Iris pigment epithelial cell (primary cell): ENCODE measurements around the gene LY9.

ENCODE experiments used
- DNase-seq: peaks from one replicate; pipeline ENCODE4 v3.0.0-alpha.2; 2011; ENCODE audit warnings: low read depth

LY9 gene

DNA sequence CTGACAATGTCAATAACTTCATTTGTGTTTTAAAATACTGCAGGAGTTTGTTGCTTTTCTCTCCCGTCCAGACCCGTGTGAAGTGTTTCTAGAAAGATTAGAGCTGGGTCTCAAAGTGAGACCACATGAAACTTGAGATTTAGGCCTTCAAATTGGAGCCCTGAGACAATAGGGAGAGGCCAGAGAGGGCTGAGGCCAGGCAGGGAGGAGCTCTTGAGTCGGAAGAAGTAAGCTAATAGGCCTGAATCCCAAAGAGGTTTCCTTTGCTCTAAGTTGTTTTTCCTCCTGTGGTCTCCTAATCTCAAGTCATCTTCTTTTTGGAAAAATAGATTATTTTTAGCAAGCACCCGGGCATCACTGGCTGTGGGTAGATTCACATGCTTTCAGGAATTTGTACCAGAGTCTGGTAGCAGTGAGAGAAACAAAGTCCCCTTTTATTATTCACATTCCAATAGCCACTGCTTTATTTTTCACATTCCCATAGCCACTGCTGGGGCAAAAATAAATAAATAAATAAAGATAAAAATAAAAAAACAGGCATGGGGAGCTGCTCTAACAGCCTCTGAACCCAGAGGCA, 41.1 kb downstream of the LY9 start:
- no peak for DNase-seq

GRCh38 chr1:160837558-160838205, 41.7 kb downstream of the LY9 start:
- DNase-seq, result no peak

GRCh38 chr1:160838888-160839287, 42.9 kb downstream of the LY9 start:
- DNase-seq, result no peak

- DNase-seq, result no peak
Measured at GRCh38 chr1:160839746-160840145, 43.8 kb downstream of the LY9 start.

- no peak for DNase-seq
Measured at GRCh38 chr1:160841079-160841478, 45.1 kb downstream of the LY9 start.

DNA sequence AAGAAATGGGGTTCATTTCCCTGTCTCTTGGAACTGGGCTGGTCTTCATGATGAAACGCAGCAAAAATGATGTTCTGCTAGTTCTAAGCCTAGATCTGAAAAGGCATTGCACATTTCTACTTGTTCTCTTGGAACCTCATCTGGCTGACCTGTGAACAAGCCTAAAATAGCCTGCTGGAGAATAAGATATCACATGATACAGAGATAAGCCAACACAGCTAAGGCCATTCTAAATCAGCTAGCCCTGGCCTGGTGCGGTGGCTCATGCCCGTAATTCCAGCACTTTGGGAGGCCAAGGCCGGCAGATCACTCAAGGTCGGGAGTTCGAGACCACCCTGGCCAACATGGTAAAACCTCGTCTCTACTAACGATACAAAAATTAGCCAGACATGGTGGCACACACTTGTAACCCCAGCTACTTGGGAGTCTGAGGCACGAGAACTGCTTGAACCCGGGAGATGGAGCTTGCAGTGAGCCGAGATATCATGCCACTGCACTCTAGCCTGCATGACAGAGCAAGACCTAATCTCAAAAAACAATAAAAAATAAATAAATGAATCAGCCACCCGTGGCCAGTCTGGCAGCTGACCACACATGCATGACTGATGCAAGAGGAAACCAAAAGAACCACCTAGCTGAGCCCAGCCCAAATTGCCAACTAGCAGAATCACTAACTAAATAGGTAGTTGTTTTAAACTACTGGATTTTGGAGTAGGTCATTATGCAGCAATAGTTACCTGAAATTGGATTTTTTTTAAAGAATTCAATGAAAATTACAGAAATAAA, 48.7 kb downstream of the LY9 start:
- no peak for DNase-seq

- no peak for DNase-seq
Measured at GRCh38 chr1:160846281-160846680, 50.3 kb downstream of the LY9 start.

- DNase-seq, result no peak
Measured at GRCh38 chr1:160850541-160850940, 54.6 kb downstream of the LY9 start.

GRCh38 chr1:160850993-160851392, 55.0 kb downstream of the LY9 start:
- DNase-seq, result no peak

GRCh38 chr1:160853014-160853413, 57.0 kb downstream of the LY9 start:
- no peak for DNase-seq

- DNase-seq, result no peak
Measured at GRCh38 chr1:160853754-160854153, 57.8 kb downstream of the LY9 start.

DNA sequence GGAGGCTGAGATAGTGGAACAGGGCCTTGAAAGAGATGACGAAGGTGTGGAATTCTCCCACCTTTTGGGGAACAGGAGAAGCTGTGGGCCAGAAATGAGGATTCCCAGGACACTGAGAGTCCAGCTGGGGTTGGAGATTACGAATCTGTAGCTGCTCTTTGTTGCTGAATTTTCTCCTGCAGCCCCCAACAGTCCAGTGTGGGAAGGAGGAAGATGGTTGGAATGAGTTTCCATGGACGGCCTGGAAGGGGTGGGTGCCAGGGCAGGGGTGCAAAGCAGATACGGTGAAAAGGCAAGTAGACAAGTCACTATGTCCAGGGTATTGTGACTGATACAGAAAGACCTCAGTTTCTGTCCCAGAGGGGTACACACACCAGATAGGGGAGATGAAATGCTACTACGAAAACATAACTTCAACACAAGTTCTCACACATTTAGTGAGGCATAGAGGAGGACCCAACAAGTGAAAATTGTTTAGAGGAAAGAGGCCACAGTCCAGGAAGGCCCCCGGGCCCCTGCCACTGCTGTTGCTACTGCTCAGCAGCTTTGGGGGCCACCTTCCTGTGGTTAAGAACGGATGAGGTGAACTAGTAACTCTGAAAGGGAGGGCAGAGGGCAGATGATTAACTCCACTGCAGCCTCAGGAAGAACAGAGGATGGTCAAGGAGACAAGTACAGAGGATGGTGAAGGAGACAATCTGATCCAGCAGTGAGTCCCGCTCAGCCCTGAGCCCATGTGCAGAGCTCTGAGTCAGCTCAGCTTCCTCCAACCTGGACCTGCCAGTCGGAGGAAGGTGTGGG, 59.4 kb downstream of the LY9 start:
- DNase-seq, result no peak

GRCh38 chr1:160858097-160858496, 62.1 kb downstream of the LY9 start:
- DNase-seq, result no peak

DNA sequence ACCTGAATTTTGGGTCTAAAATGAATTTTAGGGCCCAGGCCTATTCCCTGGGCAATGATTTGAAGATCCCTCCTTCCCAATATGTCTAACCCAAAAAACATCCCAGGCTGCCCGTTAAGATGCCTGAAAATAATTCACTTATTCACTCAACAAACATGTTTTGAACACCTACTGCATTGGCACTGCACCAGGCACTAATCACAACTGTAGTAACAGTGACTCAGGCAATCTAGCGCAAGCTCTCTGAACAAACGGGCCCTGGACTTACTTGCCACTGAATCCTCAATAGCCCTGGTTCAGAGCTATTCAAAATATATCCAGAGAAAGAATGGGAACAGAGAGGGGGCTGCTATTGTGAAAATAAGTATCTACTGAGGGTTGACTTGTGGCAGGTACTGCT, 62.5 kb downstream of the LY9 start:
- DNase-seq, result no peak

GRCh38 chr1:160859166-160859565, 63.2 kb downstream of the LY9 start:
- no peak for DNase-seq

- no peak for DNase-seq
Measured at GRCh38 chr1:160860840-160861505, 65.0 kb downstream of the LY9 start.

GRCh38 chr1:160862203-160863060, 66.5 kb downstream of the LY9 start, which contains the start of gene CD244:
TSS of gene CD244 (minus strand) at chr1:160862887. CDS start at chr1:160862677, 210 bp downstream.
- no peak for DNase-seq

DNA sequence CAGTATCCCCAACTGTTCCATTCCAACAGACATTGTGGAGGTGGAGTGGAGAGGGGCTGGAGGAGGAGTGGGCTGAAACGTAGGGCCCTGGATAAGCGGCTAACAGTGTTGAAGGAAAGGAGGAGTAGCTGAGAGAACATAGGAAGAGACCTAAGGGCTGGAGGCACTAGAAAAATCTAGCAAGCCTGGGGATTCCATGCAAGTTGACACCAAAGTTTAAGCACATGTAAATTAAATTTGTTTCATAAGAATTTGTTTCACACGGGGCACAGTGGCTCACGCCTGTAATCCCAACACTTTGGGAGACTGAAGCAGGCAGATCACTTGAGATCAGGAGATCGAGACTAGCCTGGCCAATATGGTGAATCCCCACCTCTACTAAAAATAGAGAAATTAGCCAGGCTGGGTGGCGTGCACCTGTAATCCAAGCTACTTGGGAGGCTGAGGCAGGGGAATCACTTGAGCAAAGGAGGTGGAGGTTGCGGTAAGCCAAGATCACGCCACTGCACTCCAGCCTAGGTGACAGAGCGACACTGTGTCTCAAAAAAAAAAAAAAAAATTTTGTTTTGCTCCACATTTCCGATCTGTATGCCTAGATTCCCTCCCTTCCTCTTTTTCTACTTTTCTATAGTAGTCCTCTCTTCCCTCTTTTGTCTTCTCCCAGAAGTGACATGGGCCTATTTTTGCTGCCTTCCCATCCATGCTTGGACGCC, 67.2 kb downstream of the LY9 start:
- no peak for DNase-seq

DNA sequence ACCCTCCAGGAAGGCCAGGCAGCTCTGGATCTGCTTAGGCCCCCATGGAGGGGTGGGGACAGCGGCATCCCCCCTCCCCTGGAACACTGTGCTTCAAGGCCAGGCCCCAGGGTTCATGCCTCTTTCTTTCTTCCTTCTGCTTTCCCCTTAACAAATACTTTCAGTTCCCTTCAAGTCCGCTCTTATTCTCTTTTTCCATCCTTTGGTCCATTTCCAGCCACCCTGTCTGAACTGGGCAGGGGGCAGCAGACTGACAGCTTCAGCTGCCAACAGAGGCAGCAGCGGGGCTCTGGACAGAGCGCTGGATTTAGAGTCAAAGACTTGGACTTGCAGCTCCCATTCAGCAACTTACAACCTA, 67.8 kb downstream of the LY9 start:
- DNase-seq, result no peak

DNA sequence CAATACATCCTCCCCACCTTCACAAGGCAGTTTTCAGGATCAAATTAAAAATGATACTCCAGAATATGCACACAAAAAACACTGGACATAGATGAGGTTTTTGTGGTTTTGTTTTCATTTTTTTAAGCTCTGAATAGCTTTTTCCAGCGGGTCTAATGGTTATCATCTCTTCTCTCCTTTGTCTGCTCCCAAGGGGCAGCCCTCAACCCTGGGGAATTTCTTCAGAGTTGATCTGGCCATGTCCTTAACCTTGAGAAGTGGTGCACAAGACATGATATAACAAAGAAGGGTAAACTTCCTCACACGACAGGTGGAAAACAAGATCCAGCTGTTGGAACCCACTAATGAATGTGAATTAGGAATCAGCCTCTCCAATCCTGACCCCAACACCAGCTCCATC, 68.2 kb downstream of the LY9 start:
- DNase-seq, result no peak
